ENCODE results near the gene GPR87. TPM values are rescaled to one million over a fixed set of nuclear protein-coding genes. Genes with fewer than 3 reads are reported as not detected.

Gene GPR87
- polyA plus RNA-seq, 2 of the 4 experiments (the other 2 are of a cell fraction) = 0.41 to 0.52 TPM

DNA sequence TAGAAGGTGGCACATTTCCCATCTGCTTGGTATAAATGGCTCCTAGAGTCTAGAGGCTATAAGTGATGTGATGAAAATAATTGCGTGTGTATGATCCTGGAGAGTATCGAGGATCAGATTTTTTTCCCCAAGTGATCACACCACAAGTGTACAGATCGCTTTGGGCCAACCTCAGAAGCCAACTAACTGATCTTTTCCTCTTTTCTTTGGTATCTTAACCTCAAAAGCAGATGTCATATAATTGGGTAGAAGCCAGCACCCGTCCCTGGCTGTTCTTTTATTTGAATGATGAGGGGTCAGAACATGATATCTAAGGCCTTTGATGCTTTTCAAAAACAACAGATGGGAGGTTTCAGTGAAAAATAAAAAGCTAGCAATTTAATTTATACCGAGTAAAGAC lies 41.5 kb downstream of the GPR87 start (continued):
- TF ChIP-seq RAD21 (conservative IDR thresholded peaks at IDR 0.05 in 1 of 2, IDR thresholded peaks at IDR 0.05 in 1 of 2) (no peak), TFCP2L1 (CRISPR knock-in tag; IDR thresholded peaks at IDR 0.05) (no peak), CHD2 (IDR thresholded peaks at IDR 0.05; ENCODE audit: low read length, partially characterized antibody) (no peak), CHD4 (IDR thresholded peaks at IDR 0.05; ENCODE audit: borderline replicate concordance) (no peak)
- TF ChIP-seq, protein P1, sequence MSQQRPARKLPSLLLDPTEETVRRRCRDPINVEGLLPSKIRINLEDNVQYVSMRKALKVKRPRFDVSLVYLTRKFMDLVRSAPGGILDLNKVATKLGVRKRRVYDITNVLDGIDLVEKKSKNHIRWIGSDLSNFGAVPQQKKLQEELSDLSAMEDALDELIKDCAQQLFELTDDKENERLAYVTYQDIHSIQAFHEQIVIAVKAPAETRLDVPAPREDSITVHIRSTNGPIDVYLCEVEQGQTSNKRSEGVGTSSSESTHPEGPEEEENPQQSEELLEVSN (IDR thresholded peaks at IDR 0.05; ENCODE audit: borderline replicate concordance, low read depth) = no peak

GRCh38 chr3:151269631-151270030 lies 47.0 kb downstream of the GPR87 start:
- DNase-seq (ENCODE audit: low read depth in 1 of 2, low spot score in 1 of 2) (no peak), ATAC-seq (no peak), FAIRE-seq (no peak)
- Histone ChIP-seq H3K4me3 (no peak overlapping the region), H3K4me2 (no peak overlapping the region), H3K9me3 (no peaks in the 10 kb centered on the region), H3K4me1 (no peaks in the 10 kb centered on the region), H3K27ac (no peak overlapping the region)
- ChIA-PET POLR2A (no interaction called here), CTCF (interaction anchor here (1.3 to 3.0 kb wide), 2 partner anchors 42 to 101 kb away, joined by 4 to 17 read pairs; no protein-coding TSS in a partner anchor)
- TF ChIP-seq MYC (IDR thresholded peaks at IDR 0.05; ENCODE audit: borderline replicate concordance, low read length) (no peak), MAZ (IDR thresholded peaks at IDR 0.05; ENCODE audit: borderline replicate concordance, low read depth, low read length) (no peak), ZFP36 (IDR thresholded peaks at IDR 0.05; ENCODE audit: borderline replicate concordance, partially characterized antibody) (no peak), NPAS2 (CRISPR knock-in tag; IDR thresholded peaks at IDR 0.05; ENCODE audit: borderline replicate concordance) (no peak)
- WGBS (ENCODE audit: missing lambda C conversion rate) = 78% methylated on average over 5 of the region's 5 CpGs

DNA sequence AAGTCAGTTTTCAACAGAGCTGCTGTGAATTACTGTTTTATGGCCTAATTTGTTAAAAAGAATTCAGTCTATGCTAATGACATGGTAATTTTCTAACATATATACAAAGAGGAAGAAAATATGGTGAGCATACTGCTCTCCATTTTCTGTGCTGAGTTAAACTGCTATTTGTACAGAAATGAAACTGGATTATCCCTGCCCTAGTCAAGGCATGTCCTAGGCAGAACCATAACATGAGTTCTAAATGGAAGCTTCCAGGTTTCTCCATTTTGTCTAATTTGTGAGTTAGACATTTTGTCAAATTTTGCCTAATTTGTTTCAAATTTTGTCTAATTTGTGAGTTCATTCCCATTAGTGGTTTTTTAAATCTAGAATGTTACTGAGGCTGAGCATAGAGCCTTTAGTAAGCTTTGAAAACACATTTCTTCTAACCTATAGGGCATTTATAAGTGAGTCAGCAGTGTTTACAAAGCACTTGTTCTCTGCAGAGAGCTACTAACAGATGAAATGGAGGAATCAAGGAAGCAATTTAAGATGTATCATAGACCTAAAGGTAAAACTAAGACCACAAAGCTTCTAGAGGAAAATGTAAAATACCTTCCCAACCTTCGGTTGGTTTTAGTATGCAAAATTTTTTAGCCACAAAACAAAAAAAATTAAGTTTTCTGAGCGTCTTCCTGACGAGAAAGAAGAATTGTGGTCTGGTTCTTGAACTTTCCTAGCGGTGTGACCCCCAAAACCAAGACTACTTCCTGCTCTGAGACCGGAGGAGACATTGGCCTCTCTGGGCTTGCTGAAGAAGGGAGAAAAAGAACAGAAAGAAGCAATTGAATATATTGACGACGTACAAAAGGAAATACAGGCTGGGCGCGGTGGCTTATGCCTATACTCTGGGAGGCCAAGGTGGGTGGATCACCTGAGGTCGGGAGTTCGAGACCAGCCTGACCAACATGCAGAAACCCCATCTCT lies 48.1 kb downstream of the GPR87 start:
- Histone ChIP-seq H3K4me3 (no peak overlapping the region), H3K27ac (no peak overlapping the region), H3K4me1 (no peaks in the 10 kb centered on the region), H3K4me2 (no peak overlapping the region), H3K9me3 (no peaks in the 10 kb centered on the region)
- FAIRE-seq (no peak), DNase-seq (ENCODE audit: low read depth in 1 of 2, low spot score in 1 of 2) (no peak), ATAC-seq (no peak)
- ChIA-PET CTCF (interaction anchor here (1.2 to 3.0 kb wide), 6 partner anchors 14 to 547 kb away, joined by 3 to 17 read pairs (median 7); no protein-coding TSS in a partner anchor), POLR2A (no interaction called here)
- TF ChIP-seq MAX (IDR thresholded peaks at IDR 0.05) (no peak), ZC3H11A (IDR thresholded peaks at IDR 0.05) (no peak), ESRRA (IDR thresholded peaks at IDR 0.05; ENCODE audit: borderline replicate concordance, low read length) (no peak), CEBPB (IDR thresholded peaks at IDR 0.05) (no peak), HEYL (CRISPR knock-in tag; IDR thresholded peaks at IDR 0.05) (no peak), JUN (IDR thresholded peaks at IDR 0.05) (no peak), ZNF302 (CRISPR knock-in tag; IDR thresholded peaks at IDR 0.05) (no peak), RAD21 (conservative IDR thresholded peaks at IDR 0.05 in 1 of 2, IDR thresholded peaks at IDR 0.05 in 1 of 2) (no peak), HOXB13 (CRISPR knock-in tag; IDR thresholded peaks at IDR 0.05; ENCODE audit: low read depth) (no peak), HES2 (IDR thresholded peaks at IDR 0.05) (no peak), PHF8 (IDR thresholded peaks at IDR 0.05; ENCODE audit: borderline replicate concordance, low read depth) (no peak), GATA3 (IDR thresholded peaks at IDR 0.05; ENCODE audit: borderline replicate concordance) (no peak), NR3C1 (IDR thresholded peaks at IDR 0.05) (no peak), JUNB (IDR thresholded peaks at IDR 0.05) (no peak)
- TF ChIP-seq, protein P2, sequence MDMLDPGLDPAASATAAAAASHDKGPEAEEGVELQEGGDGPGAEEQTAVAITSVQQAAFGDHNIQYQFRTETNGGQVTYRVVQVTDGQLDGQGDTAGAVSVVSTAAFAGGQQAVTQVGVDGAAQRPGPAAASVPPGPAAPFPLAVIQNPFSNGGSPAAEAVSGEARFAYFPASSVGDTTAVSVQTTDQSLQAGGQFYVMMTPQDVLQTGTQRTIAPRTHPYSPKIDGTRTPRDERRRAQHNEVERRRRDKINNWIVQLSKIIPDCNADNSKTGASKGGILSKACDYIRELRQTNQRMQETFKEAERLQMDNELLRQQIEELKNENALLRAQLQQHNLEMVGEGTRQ (IDR thresholded peaks at IDR 0.05) = no peak
- TF ChIP-seq, protein P3, sequence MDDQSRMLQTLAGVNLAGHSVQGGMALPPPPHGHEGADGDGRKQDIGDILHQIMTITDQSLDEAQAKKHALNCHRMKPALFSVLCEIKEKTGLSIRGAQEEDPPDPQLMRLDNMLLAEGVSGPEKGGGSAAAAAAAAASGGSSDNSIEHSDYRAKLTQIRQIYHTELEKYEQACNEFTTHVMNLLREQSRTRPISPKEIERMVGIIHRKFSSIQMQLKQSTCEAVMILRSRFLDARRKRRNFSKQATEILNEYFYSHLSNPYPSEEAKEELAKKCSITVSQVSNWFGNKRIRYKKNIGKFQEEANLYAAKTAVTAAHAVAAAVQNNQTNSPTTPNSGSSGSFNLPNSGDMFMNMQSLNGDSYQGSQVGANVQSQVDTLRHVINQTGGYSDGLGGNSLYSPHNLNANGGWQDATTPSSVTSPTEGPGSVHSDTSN (IDR thresholded peaks at IDR 0.05) = no peak
- TF ChIP-seq, protein P4, sequence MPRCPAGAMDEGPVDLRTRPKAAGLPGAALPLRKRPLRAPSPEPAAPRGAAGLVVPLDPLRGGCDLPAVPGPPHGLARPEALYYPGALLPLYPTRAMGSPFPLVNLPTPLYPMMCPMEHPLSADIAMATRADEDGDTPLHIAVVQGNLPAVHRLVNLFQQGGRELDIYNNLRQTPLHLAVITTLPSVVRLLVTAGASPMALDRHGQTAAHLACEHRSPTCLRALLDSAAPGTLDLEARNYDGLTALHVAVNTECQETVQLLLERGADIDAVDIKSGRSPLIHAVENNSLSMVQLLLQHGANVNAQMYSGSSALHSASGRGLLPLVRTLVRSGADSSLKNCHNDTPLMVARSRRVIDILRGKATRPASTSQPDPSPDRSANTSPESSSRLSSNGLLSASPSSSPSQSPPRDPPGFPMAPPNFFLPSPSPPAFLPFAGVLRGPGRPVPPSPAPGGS (IDR thresholded peaks at IDR 0.05) = no peak
- WGBS (ENCODE audit: missing lambda C conversion rate) = 79% methylated on average over 11 of the region's 11 CpGs
